HG03558 (cell line): Measurements from ENCODE around the gene BTLA.
"Not testable (repeated sequence)": the region's sequence is repeated elsewhere in the genome, so short reads cannot be mapped to it uniquely, and the experiment has no call there.

Source experiments
- ATAC-seq: cut with Tn5 transposase; IDR thresholded peaks from one replicate; pipeline ENCODE4 v1.9.1; 2021; ENCODE audit warnings: moderate number of reproducible peaks; ENCODE audit not compliant: unreplicated experiment; ENCODE audit errors: extremely low read depth

BTLA gene

DNA sequence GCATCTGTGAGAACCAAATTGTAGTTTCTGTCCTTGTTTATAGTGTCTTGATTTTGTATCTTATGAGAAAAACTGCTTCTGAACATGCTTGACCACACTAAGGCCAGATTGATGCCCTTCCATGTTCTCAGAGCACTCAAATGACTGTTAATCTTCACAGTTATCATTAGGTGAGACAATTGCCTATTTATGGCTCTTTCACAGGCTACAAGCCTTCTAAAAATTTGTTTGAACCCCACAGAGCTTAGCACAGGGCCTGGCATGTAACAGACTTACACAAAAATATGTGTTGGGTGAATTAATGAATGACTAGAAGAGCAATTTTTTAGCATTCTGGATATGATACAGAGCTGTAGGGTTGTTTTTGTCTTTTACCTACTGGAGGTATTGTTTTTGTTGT lies 43.1 kb downstream of the BTLA start:
- no peak for ATAC-seq

DNA sequence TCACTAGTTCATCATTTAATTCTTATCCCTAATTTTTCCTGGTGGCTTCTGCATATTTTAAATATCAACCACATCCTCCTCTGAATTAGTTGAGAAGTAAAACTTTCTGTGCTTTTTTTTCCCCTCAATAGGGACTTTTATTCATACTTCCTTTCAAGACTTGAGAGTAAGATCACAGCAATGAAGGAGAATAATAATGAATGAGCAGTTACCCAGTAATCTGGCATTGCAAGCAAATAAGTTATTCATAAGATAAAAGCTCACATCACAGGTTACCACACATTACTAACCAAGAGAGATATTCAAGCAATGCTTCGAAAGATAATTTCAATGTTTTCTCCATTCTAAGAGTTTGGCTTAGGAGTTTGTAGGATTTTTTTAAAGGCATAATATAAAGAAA lies 50.3 kb downstream of the BTLA start:
- ATAC-seq: no peak

DNA sequence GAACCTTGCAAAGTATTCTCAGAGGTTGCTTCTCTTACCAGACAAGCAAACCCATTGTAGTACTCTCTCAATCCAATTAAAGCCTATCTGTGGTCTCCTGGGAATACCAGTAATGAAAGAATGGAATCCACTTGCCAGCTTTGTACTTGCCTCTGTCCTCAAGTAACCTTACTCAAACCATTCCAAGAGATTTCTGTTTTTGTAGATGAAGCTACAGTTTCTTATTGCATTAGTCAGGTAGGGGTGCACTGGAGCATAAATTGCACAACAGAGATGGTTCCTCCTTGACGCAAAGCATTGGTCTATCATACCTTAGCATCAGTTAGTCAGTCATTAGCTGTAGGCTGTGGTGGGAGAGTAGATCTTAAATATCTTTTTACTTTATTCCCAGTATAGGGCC lies 52.9 kb downstream of the BTLA start:
- no peak for ATAC-seq

DNA sequence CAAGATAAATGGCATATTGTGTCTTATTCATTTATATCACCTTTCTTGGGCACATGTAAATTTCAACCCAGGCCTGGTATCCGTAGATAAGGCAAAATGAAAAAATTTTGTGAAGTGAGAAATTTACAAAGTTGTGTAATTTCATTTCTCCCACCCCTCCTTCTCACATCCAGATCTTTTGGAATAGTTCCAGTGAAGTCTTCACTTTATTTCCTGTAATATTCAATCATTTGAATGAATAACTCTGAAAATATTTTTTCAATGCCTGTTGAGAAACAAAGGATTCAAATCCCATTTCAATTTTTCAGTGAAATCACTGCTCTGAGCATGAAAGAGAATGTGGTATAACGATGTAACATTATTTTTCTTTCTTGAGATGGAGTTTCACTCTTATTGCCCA lies 53.4 kb downstream of the BTLA start:
- ATAC-seq: no peak

DNA sequence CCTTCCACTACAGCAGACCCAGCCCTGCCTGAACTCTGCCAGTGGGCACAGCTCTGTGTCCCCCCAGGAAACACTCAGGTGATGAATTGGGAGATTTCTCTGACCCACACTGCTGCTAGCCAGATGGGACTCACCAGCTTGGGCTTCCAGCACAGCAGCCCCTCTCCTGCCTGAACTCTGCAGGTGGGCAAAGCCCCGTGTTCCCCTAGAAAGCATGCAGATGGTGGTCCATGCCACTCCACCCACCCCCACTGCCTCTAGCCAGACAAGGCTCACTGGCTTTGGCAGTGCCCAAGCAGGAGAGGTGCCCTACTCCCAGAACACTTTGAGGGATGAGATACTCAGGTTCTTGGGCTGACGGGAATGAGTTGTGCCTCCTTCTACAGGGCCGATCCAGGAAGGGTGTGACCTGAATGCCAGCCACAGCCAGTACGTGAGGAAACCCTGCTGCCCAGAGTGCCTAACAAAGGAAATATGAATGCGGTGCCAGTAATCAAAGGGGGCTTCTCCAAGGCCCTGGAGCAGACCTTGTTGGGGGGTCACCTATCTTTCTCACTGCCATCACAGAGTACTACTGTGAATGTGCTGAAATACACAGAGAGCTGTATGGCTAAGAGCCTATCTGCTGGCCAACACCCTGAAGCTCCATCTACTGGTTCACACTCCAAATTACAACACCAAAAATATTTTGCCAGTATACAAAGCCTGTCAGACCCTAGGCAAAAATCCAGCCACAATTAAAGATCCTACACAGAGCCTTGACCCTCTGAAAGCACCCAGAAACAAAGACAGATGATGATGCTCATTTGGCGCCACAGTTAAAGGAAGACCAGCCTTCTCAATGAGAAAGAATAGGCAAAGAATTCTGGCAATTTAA lies 61.9 kb downstream of the BTLA start:
- no peak for ATAC-seq

DNA sequence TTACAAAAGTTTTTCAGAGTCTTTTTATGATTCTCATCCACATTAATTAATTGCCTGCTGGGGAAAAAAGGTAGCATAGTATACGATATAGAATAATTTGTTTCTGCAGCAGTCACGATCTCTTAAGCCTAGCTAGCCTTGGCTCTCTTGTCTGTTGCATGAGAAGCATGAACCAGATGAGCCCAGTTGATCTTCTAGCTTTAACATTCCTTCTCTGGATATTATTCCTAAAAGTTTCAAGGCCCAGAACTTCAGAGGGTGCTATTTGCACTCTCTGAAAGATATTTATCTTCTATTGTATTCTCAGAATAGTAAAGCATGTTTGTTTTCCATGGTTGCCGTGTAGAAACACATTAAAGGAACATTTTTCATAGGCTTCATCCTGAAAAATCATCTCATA lies 69.3 kb downstream of the BTLA start:
- no peak for ATAC-seq

DNA sequence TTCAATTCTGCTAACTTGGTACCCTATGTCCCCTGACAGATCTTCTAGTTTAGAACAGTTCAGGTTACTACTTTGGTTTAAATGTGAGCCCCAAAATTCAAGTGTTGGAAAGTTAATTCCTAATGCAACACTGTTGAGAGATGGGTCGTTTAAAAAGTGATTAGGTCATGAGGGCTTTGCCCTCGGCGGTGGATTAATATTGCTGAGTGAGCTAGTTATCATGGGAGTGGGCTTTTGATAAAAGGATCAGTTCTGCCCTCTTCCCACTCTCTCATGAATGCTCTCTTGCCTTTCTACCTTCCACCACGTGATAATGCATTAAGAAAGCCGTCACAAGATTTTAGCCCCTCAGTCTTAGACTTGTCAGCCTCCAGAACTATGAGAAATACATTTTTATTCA lies 72.1 kb downstream of the BTLA start:
- ATAC-seq: no peak

DNA sequence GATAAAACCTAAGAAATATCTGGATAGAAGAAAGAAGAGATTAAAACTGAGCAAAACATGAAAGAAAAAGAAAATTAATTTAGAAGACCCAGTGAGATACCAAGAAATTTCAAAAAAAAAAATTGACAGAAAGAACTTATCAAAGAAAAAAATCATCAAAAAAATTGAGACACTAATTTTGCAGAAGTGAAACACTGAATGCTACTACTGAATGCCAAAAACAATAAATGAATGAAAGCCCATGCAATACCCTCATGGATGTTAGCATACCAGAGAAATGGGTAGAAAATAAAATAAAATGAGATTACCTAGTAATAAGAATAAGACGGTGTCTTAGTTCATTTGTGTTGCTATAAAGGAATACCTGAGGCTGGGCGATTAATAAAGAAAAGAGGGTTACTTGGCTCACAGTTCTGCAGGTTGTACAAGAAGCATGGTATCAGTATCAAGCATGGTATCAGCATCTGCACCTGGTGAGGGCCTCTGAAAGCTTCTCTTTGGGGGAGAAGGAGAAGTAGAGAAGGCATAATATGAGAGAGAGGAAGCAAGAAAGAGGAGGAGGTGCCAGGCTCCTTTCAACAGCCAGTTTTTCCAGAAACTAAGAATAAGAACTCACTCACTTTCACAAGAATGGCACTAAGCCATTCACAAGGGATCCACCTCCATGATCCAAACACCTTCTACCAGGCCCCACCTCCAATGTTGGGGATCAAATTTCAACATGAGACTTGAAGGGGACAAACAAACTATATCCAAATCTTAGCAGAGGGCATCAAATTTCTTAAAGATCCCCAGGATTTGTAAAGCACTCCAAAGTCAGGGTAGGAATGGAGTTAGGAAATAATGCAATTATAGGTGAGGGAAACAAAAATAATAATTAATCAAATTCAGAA lies 73.2 kb downstream of the BTLA start:
- no peak for ATAC-seq

DNA sequence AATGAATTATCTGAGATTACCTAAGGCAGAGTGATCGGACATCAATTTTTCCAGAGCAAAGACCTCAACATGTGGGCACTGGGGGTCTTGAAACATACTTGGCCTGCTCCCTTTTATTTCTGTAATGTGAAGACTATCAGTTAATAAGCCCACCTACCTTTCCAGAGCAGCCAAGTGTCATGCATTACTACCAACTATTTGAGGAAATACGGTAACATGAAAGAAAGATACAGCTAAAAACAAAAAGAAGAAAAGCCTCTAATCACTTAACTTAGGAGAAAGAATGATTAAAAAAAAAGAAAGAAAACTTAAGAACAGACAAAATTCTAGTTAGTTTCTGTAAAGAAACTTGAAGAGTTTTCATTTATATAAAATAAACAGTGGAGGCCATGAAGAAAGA lies 73.9 kb downstream of the BTLA start:
- ATAC-seq: no peak

DNA sequence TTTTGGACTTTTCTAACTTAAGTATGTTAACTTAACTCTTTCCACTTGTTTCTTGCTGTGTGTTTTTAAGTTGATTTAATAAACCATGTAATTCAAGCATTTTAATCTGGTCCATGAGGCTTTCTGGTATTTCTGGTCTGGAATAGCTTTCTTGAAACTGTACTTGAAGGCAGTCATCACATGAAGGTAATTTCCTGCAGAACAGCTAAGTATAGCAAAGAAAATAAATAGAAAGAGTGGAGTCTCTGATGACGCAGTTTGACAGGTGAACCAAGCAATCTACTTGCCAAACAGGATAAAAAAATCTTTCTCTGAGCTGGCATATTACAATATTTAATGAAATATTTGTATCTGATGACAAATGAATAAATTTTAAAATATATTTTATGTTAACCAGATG lies 74.9 kb downstream of the BTLA start:
- no peak for ATAC-seq

DNA sequence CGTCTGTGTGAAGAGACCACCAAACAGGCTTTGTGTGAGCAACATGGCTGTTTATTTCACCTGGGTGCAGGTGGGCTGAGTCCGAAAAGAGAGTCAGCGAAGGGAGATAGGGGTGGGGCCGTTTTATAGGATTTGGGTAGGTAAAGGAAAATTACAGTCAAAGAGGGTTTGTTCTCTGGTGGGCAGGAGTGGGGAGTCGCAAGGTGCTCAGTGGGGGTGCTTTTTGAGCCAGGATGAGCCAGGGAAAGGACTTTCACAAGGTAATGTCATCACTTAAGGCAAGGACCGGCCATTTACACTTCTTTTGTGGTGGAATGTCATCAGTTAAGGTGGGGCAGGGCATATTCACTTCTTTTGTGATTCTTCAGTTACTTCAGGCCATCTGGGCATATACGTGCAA lies 76.4 kb downstream of the BTLA start:
- not testable (repeated sequence) for ATAC-seq

DNA sequence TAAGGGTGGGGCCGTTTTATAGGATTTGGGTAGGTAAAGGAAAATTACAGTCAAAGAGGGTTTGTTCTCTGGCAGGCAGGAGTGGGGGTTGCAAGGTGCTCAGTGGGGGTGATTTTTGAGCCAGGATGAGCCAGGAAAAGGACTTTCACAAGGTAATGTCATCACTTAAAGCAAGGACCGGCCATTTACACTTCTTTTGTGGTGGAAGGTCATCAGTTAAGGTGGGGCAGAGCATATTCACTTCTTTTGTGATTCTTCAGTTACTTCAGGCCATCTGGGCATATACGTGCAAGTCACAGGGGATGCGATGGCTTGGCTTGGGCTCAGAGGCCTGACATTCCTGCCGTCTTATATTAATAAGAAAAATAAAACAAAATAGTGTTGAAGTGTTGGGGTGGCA lies 80.7 kb downstream of the BTLA start:
- not testable (repeated sequence) for ATAC-seq

DNA sequence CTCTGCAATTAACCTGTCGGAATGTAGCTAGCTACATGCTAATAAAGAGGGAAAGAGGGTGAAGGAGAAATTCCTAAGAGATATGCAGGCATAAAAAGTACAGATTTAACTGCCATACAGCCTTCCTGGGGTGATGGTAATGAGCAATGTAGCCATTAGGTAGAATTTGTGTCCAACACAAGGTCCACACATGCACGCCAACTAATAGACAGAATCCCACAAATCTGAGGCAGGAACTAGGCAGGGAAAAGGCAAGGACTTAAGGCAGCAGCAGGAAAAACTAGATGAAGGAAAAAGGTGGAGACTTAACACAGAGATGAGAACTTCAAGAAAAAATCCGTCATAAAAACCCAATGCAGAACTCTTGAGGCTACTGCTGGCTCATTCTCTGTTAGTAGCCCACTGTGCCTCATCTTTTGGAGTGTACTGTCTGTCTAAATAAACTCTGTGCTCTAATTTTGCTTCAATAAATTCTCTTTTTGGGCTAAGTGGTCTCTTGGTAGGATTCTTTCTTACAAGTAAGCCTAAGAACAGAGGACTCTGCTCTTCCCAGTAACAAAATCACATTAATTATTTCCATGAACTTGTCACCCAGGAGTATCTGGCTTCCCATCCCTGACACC lies 81.5 kb downstream of the BTLA start:
- ATAC-seq: no peak

DNA sequence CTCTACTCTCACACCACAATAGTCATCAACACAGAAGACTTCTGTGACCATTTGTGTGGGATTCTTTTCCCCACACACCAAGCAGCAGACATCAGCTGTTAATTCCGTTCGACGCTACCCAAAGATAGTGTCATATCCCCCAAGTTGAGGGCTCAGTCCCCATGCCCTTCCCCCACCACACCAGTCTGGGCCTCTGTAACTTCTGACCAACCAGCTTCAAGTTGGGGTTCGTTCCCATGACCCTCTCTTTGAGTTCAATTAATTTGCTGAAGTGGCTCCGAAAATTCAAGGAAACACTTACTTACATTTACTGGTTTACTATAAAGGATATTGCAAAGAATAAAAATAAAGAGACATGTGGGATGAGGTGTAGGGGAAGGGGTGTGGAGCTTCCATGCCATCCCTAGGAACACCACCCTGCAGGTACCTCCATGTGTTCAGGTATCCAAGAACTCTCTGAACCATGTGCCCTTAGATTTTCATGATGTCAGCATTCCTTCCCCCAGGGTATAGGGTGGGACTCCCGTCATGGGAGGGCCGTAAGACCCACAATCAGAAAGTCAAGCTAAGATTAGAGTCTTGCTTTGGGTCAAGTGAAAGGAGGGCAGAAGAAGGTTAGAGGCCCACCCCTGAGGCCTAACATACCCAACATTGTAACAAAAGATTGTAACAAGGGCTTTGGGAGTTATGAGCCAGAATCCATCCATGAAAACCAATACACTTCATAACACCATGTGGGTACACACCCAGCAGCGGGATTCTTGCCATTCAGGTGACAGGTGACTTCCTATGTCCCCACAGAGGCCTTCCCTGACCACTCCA lies 82.7 kb downstream of the BTLA start:
- ATAC-seq: no peak

DNA sequence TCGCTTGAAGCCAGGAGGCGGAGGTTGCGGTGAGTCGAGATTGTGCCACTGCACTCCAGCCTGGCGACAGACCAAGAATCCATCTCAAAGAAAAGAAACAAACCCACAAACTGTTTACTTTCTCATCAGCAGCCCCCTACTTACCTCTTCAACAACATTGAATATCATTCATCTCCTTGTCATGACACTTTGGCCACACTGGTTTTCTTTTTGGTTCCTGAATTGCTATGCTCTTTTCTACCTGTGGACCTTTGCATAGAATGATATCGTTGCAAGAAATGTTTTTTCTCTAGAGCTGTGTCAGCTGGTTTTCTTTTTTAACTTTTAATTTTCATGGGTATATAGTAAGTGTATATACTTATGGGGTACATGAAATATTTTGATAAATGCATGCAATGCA lies 83.9 kb downstream of the BTLA start:
- ATAC-seq: no peak
